Ammon's horn (tissue), 1 donor: ENCODE measurements around the gene SLC10A7.

Experiments used
- DNase-seq: peaks from one replicate; pipeline ENCODE4 v3.0.0-alpha.2; 2016; ENCODE audit warnings: low spot score

The SLC10A7 gene

GRCh38 chr4:146207410-146207809 is 314.3 kb downstream of the SLC10A7 start:
- no peak for DNase-seq
